GM19023 (cell line): ENCODE results near the gene UROD.

ENCODE experiments used
- ATAC-seq: cut with Tn5 transposase; IDR thresholded peaks from one replicate; pipeline ENCODE4 v1.9.1; 2021; ENCODE audit warnings: mild to moderate bottlenecking, moderate library complexity; ENCODE audit not compliant: unreplicated experiment

Gene UROD

DNA sequence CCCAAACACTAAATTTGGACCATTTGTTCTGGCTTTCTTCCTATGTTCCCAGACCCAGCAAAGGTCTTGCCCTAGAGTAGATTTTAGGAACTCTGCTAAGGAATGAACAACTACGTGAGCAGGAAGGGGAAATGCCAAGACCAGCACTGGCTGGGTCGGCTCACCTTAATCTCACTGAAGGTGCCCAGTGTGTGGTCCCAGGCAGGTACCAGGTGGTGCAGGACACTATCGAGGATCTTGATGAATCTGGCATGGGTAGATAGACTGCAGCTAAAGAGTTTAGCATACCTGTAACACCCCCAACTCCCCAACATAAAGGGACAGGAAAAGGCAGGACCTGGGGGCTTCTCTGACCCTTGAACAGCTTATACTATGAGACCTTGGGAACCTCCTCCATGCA lies 4.0 kb upstream of the UROD start:
- ATAC-seq, result no peak

DNA sequence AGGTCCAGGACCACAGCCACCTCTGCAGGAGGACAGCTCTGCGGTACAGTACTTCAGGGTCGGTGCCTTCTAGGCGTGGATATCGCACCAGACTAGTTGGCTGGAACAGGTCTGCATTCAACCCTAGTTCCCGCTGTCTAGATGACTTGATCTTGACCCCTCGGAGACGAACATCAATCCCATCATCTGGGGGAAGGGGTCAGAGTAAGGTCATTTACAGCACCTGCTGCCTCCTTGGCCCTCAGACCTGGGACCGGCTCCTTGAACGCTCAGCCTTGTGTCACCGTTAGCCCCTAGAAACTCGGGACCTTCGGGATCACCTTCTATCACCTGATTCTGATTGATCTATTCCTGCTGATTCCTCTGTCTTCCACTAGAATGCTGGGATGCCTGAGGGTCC lies 3.5 kb upstream of the UROD start:
- no peak for ATAC-seq

DNA sequence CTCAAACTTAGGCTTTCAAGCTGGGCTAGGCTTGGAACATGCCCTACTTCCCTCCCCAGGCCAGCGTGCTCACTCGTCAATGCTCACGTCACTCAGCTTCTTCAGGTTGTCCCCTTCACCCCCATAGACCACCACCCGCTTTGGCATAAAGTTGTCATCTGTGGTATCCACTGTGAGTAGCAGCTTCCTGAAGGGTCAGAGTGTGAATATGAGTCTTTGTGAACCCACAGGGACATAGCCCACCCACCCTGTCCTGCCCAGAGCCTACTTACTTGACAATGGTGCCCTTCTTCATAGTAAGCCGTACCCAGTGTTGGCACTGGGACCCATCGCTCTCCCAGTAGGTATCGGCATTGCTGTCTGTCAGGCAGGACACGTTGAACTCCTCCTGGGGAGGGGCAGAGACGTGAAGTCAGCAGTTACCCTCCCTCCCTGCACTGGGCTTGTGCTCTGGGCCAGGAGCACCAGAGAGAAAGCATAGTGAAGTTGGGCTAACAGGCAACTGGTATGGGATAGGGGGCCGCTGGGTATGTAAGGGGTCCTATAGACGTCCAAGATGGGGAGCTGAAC lies 2.7 kb upstream of the UROD start:
- no peak for ATAC-seq

DNA sequence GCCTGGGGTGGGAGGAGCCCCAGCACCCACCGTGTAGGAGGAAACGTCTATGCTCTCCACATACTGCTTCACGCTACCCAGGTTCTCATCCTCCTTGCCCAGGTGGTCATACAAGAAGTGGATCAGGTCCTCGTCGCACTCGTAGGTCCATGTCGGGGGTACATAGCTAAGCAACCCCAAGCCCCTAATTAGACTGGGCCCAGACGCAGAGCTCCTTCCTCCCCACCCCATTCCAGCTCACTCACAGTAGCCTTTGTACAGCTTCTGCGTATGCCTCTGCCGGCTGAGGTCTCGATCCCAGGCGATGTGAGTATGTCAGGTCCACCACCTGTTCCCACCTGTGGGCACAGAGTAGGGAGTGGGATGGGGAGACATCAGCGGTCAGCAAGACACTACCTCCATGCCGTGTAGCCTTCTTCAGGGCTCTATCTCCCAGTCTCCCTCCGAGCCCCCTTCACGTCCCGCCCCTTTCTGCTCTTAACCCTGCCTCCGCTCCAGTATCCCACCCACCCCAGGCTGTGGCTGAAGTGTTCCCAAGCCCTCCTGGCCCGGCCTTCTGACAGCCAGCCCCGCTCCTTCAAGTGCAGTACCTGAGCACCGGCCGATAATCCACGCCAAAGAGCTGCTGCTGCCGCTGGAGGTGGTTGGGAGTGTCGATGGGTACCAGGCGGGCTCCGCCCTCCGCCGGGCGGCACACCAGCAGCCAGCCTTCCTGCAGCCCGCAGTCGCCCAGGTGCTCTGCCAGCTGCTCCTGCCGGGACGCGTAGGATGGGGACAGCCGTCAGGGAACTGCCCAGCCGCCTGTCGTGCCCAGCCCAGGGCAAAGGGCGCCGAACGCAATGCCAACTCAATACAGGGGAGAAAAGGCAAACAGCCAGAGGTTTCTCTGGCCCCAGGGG lies 1.8 kb upstream of the UROD start:
- ATAC-seq, result no peak

DNA sequence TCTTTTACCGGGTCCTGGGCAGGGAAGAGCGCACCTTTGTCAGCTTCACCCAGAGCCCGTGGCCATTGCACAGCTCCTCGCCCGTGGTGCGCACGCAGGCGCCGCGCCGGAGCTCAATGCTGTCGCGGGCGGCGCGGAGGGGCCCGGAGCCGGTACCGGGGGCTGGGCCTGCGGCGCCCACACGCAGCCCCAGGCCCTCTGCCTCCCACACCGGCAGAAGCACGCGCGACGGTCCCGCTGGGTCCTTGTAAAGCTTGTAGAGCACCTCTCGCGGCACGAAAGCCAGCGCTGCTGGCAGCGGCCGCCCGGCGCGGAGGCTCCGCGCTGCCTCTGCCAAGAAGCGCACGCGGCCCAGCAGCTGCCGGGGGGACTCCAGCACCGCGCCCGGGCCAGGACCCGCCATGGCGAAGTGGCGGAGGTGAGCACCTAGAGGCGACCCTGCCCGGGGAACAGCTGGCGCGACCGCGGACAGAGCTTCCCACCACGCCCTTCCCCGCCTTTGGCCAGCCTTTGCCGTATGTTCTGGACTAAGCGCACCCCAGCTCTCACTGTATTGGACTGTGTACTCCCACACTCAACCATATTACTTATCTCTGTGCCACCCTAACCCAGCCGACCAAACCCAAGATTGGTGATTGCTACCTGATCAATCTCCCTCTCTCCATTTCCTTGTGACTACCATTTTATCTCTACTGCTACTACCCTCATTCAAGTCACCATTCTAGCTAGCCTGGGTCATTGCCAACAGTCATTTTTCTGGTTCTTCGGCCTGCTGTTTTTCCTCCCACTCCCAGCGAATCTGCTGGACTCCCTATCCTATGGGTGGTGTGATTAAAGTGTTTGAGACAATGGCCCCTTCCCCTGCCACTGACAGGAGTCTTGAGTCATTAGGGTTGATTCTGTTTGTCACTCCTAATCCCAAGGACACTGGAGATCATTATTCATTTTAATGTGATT lies 921 bp upstream of the UROD start, which contains the start of gene HECTD3:
Gene HECTD3 (minus strand): TSS at position 470 of the 957 bp plus-strand sequence. CDS start 67 bp downstream, at position 403.
- peak; percentile 81 for ATAC-seq

DNA sequence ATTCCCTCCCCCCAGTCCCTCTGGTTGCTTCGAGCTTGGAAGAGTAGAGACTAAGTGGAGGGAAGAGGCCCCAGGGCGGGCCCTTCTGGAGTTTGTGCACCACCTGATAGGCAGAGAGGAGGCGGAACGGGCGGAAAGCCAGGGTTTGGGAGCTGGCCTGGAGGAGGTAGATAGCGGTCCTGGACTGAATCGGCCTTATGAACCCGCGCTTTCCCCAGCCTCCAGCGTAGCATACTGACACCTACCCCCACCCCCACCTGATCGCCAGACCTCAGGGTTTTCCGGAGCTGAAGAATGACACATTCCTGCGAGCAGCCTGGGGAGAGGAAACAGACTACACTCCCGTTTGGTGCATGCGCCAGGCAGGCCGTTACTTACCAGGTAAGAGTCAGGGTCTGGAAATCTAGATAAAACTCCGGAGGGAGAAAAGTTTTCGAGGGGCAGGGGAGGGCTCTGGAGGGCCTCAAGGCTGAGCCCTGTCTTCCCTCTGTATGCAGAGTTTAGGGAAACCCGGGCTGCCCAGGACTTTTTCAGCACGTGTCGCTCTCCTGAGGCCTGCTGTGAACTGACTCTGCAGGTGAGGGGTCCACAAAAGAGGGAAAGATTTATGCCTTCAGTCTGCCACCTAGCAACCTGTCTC lies 705 bp downstream of the UROD start:
- no peak for ATAC-seq

DNA sequence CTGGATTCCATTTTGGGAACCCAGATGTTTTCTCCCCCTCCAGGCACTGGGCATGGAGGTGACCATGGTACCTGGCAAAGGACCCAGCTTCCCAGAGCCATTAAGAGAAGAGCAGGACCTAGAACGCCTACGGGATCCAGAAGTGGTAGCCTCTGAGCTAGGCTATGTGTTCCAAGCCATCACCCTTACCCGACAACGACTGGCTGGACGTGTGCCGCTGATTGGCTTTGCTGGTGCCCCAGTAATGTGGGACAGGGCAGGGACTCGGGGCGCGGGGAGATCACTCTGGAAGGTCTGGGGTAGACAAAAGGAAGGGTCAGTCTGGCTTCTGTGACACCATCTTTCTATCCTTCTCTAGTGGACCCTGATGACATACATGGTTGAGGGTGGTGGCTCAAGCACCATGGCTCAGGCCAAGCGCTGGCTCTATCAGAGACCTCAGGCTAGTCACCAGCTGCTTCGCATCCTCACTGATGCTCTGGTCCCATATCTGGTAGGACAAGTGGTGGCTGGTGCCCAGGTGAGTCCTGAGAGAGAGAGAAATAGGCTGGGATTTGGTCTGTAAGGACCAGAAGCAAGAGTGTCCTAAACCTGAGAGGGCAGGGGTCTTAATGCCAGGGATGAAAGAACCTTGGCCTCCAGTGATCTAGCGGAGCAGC lies 1.6 kb downstream of the UROD start:
- no peak for ATAC-seq

DNA sequence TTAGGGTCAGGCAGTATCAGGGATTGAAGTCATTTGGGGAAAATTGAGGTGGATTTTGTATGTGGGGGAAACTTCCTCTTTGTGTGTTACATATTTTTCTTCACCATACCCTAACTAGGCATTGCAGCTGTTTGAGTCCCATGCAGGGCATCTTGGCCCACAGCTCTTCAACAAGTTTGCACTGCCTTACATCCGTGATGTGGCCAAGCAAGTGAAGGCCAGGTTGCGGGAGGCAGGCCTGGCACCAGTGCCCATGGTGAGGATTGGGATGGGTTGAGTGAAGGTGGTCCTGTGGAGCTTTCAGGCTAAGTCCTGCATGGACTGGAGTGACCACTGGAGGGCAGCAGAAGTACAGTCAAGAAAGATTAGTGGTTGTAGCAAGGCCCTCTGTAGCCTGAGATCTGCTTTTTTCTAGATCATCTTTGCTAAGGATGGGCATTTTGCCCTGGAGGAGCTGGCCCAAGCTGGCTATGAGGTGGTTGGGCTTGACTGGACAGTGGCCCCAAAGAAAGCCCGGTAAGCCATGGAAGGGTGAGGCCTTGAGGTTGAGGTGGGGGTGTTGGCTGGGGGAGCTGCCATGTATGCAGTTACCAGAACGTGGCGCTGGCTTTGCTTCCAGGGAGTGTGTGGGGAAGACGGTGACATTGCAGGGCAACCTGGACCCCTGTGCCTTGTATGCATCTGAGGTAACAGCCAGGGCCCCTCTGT lies 2.4 kb downstream of the UROD start:
- ATAC-seq, result no peak

DNA sequence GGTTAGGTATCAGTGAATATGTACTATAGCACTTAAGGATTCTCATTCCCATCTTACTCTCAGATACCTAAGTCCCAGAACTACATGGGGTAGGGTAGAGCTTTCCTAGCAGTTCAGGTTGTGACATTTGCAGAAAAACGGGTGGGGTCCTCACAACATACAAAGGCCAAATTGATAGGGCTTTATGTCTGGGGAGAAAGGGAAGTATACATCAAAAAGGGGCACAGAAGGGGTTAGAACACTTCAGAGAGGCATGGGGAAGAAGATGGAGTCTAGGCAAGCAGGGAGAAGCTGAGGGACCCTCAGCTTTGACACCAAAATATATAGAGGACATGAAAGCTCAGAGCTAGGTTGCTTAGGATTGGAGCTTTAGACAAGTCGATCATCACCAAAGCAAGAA lies 3.6 kb downstream of the UROD start:
- ATAC-seq, result no peak

DNA sequence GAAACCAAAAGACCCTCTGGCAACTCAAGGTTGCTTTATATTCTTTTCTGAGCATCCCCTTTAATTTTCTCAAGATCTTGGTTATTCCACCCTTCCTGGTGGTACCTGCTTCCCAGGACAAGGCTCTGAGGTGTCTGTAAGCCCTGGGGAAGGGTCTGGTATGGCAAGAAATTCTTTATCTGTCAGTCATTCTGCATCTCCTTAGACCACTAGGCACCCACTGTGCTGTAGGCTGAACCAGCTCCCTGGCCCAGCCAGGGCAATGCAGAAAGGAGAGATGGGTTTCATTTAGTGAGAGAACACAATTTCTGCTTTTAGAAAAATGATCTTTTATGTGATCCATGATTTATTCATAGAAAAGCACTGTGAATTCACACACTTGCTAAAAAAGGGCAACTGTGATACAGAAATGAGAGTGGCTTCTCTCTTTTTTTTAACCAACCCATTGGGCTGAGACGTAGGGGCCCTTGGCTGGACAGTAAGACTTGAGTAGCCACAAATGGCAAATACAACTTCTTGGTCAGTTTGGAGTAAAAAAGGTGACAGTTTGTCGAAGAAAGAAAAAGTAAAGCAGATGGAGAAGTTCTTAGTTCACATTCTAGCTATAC lies 4.1 kb downstream of the UROD start:
- ATAC-seq, result no peak

DNA sequence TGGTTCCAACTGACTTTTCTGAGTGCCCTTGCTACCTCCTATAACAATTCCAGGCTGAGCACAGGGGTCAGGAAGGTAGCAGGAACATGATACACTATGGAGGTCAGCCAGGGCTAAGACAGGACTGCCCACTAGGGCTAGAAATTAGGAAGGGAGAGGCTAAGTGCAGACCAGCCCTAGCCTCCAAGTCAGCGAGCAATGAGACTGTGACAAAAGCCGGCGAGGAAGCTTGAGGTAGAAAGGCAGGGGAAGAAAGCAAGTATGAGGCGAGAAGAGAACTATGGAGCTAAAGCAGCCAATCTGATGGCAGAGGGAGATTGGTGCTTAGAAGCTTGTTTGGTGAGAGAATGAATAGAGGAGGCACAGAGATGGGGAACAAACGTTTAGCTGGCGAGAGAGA lies 4.7 kb downstream of the UROD start:
- ATAC-seq, result no peak

DNA sequence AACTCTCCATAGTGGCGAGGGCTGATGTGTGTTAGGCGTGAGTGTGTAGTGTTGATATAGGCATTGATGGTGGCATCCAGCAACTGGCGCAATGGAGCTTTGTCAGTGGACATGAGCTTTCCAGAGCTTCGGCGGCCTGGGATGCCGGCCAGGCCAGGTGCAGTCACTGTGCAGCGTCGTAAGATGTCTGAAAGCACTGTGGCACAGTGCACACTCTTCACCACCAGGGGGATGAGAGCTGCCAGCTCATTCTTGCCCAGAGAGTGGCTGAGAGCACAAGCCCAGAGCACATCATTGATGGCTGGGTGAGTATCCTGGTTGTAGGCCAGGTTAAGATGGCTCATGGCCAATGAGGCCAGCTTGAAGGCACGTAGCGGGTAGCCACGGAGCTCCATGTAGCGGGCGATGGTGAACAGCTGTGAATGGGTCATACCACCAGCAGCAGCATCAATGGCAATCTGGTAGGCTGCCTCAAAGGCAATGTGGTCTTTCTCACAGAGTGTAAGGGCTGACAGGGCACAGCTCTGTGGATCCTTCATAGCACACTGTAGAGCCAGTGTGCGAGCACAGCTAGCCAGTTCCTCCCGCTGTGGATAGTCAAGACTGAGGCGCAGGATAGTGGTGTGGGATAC lies 6.7 kb downstream of the UROD start:
- peak; percentile 76 for ATAC-seq

DNA sequence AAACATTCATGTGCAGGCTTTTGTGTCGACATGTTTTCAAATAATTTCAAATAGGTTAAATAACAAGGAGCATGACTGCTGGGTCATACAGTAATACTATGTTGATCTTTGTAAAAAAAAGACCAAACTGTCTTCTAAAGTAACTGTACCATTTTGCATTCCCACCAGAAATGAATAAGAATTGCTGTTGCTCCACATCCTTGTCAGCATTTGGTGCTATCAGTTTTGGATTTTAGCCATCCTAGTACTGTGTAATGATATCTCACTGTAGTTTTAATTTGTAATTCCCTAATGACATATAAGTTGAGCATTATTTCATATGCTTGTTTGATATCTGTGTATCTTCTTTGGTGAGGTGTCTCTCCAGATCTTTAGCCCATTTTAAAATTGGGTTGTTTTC lies 11.6 kb downstream of the UROD start:
- ATAC-seq, result no peak

DNA sequence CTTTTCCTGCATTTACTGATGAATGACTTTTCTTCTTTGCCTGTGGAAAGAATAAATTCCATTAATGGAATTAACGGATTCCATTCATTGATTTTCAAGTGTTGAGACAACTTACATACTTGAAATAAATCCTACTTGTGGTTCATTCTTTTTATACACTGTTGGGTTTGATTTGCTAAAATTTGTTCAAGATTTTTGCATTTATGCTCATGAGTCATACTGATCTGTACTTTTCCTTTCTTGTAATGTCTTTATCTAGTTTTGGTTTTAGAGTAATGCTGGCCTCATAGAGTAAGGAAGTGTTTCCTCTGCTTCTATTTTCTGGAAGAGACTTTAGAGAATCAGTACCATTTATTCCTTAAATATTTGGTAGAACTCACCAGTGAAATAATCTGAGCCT lies 14.4 kb downstream of the UROD start:
- ATAC-seq, result no peak

DNA sequence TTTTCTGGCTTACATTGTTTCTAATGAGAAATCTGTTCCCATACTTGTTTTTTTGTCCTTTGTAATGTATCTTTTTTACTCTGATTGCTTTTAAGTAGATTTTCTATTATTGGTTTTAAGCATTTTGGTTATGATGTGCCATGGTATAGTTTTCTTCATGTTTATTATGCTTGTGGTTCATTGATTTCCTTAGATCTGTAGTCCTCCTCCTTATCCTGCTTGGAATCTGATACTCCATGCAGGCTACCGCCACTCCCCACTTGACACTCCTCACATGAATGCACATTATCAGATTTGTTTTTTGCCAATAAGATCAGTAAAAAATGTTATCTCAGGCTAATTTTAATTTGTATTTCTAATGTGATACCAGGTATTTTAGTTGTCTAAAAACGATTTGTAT lies 20.8 kb downstream of the UROD start:
- no peak for ATAC-seq

DNA sequence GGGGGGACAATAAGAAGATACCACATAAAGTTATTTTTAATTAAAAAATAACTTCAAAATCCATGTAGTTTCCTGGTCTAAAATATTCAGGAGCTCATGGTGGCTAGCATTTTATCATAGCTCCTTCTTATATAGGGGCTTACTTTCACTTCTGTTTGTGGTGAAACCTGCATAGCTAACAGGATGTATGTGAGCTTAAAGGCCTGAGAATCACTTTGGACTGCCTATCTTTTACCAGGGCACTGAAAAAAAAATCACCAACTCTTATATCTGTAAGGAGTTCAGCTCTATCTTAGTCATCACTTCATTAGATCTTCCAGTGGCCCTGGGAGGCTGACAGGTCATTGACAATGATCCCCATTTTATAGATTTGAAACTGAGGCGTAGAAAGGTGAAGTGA lies 21.3 kb downstream of the UROD start:
- ATAC-seq, result no peak

DNA sequence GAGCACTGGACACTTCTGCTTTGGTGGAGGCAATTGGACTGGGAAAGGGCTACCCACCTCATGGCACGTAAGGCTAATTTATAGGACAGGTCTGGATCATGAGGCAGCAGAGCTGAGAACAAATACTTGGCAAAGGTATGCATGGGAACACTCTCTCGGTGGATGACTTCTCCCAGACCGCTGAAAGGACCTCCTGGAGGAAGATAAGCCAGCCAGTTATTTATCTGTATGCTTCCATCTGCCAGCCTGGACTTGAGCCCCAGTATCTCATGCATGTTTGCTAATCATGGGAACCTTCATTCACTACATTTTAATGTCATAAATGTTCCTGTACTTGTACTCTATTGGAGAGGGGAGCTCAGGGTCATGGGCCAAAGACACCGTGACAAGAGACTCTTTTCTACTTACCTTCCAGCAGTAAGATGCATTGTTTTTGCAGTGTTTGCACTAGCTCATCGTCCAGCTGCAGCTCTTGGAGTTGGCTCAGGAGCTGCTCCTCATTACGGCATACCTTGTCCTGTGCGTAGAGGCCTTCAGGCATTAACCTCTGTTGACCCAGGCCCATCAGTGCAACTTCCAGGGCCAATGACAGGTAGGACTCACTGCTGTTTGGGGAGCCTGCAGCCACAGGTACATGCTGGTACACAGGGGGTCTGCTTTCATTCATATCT lies 23.7 kb downstream of the UROD start:
- ATAC-seq, result no peak

DNA sequence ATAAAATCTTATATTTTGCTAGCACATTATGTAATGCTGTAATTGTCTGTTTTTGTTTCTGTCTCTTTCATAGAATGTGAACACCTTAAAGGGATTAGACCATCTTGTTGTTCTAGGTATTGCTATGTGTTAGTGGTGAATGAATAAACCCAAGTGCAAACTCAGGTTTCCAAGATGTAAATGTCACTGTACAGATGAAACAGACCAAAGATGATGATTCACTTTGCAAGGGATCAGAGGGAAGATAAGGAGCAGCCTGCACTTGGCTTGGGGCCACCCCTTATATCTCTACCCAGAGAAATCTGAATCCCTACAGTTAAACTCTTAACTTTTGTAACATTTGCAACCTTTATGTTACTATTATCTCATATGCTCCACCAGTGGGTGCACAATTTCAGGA lies 25.4 kb downstream of the UROD start:
- ATAC-seq, result no peak
